DND-41 (cell line): ENCODE data around the gene FAM222A.

Experiments
- ATAC-seq: fragments of 200-7000 bp; cut with Tn5 transposase; 3 replicates; pipeline ENCODE4 v1.9.1; 2021; ENCODE audit warnings: low read depth; ENCODE audit not compliant: insufficient read depth
- DNase-seq: peaks from one replicate; pipeline ENCODE4 v3.0.0-alpha.2; 2020
- H2AFZ ChIP-seq: 2 replicates; pipeline ENCODE4 v1.6.0; 2012; ENCODE audit warnings: low read depth, low read length
- H3K27ac ChIP-seq: 2 replicates; pipeline ENCODE4 v1.5.1; 2012; ENCODE audit warnings: low read length, inconsistent platforms
- H3K27me3 ChIP-seq: fragments of 200-600 bp; sonication (generic); 2 replicates; pipeline ENCODE4 v1.6.0; 2012; ENCODE audit warnings: low read length, mild to moderate bottlenecking, inconsistent platforms; ENCODE audit not compliant: insufficient read depth, poor library complexity
- H3K36me3 ChIP-seq: 2 replicates; pipeline ENCODE4 v1.5.1; 2012; ENCODE audit warnings: low read length, inconsistent platforms; ENCODE audit not compliant: insufficient read depth
- H3K4me1 ChIP-seq: 2 replicates; pipeline ENCODE4 v1.5.1; 2012; ENCODE audit warnings: mild to moderate bottlenecking, low read length; ENCODE audit not compliant: insufficient read depth
- H3K4me2 ChIP-seq: 2 replicates; pipeline ENCODE4 v1.6.0; 2012; ENCODE audit warnings: mild to moderate bottlenecking, moderate library complexity, low read length, inconsistent platforms; ENCODE audit not compliant: insufficient read depth
- H3K4me3 ChIP-seq, 2 experiments: fragments of 200-600 bp in 1 of 2; shearing (Covaris generic) in 1 of 2; 2 replicates each; pipeline ENCODE4 v1.5.1; 2012 to 2016; ENCODE audit warnings: inconsistent platforms in 2 of 2, low read length in 2 of 2, mild to moderate bottlenecking in 2 of 2, low read depth in 1 of 2, moderate library complexity in 1 of 2
- H3K79me2 ChIP-seq: 2 replicates; pipeline ENCODE4 v1.6.0; 2012; ENCODE audit warnings: low read length, inconsistent platforms; ENCODE audit not compliant: insufficient read depth
- H3K9ac ChIP-seq: 2 replicates; pipeline ENCODE4 v1.6.0; 2012; ENCODE audit warnings: low read depth, mild to moderate bottlenecking, inconsistent platforms, low read length, moderate library complexity
- H3K9me3 ChIP-seq: 2 replicates; pipeline ENCODE4 v1.5.1; 2012; ENCODE audit warnings: low read length, moderate library complexity, mild to moderate bottlenecking, inconsistent platforms; ENCODE audit not compliant: insufficient read depth, severe bottlenecking
- H4K20me1 ChIP-seq: 2 replicates; pipeline ENCODE4 v1.6.0; 2012; ENCODE audit warnings: low read length; ENCODE audit not compliant: insufficient read depth
- EZH2 ChIP-seq: IDR thresholded peaks from 3 replicates; pipeline ENCODE4 v1.6.1; 2012; ENCODE audit warnings: borderline replicate concordance, low read depth, mild to moderate bottlenecking, moderate library complexity, low read length, inconsistent platforms; ENCODE audit not compliant: severe bottlenecking
- TF ChIP-seq, protein P1 (sequence below): IDR thresholded peaks from 2 replicates; pipeline ENCODE4 v1.5.1; 2012; ENCODE audit warnings: borderline replicate concordance, low read length, moderate library complexity, mild to moderate bottlenecking; ENCODE audit not compliant: poor library complexity, severe bottlenecking; ENCODE audit errors: extremely low read depth

FAM222A gene

DNA sequence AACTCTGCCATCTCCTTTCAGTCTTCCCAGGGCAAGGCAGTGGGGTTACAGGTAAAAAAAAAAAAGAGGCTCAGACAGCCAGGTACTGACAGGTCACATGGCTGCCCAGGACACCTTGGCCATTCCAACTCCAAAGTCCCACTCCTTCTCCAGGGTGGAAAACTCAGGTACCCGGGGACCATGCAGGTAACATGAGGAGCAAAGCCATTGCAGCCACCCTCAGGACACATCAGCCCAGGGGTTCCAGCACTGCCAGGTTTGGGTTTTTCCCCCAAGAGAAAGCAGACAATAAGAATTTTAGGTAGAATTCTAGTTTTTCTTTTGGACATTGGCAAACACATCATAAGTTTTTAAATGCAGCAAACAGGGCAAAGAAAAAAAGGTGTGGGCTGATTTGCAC, 15.3 kb downstream of the FAM222A start:
- DNase-seq (no peak), ATAC-seq (no peak)
- Histone ChIP-seq H2AFZ (no peak overlapping the region), H4K20me1 (peaks cover 19% of the 10 kb centered on the region), H3K36me3 (no peaks in the 10 kb centered on the region), H3K79me2 (no peaks in the 10 kb centered on the region), H3K9ac (no peak overlapping the region), H3K9me3 (no peaks in the 10 kb centered on the region), H3K27ac (no peak overlapping the region), H3K27me3 (no peaks in the 10 kb centered on the region), H3K4me2 (no peak overlapping the region), H3K4me3 (no peak overlapping the region), H3K4me1 (no peaks in the 10 kb centered on the region)
- no peak for TF ChIP-seq EZH2
- TF ChIP-seq, protein P1, sequence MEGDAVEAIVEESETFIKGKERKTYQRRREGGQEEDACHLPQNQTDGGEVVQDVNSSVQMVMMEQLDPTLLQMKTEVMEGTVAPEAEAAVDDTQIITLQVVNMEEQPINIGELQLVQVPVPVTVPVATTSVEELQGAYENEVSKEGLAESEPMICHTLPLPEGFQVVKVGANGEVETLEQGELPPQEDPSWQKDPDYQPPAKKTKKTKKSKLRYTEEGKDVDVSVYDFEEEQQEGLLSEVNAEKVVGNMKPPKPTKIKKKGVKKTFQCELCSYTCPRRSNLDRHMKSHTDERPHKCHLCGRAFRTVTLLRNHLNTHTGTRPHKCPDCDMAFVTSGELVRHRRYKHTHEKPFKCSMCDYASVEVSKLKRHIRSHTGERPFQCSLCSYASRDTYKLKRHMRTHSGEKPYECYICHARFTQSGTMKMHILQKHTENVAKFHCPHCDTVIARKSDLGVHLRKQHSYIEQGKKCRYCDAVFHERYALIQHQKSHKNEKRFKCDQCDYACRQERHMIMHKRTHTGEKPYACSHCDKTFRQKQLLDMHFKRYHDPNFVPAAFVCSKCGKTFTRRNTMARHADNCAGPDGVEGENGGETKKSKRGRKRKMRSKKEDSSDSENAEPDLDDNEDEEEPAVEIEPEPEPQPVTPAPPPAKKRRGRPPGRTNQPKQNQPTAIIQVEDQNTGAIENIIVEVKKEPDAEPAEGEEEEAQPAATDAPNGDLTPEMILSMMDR, result no peak

DNA sequence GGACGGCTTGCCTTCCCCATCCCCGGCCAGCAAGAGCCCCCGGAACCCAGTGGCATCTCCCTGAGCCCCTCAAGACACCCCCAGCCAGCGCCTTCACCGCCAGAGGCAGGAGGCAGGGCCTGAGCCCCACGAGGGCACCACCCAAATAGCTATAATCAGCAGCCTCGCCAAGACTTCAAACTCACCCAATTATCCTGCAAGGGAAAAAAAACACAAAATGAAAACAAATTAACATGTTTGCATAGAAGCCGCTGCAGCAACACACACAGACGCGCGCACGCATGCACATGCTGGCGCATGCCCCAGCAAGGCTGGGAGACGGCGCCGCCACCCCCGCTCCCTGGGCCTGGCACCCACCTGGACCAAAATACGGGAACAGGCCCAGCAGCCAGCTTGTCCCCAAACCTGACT, 15.8 kb downstream of the FAM222A start:
- TF ChIP-seq EZH2, result no peak
- TF ChIP-seq, protein P1, result no peak
- H3K4me3 ChIP-seq, result no peak overlapping the region
- H4K20me1 ChIP-seq, result peaks cover 19% of the 10 kb centered on the region
- no peak for ATAC-seq
- no peaks in the 10 kb centered on the region for H3K27me3 ChIP-seq
- no peak for DNase-seq
- no peak overlapping the region for H3K9ac ChIP-seq
- H3K4me1 ChIP-seq, result no peaks in the 10 kb centered on the region
- no peak overlapping the region for H3K4me2 ChIP-seq
- H3K36me3 ChIP-seq, result no peaks in the 10 kb centered on the region
- no peak overlapping the region for H2AFZ ChIP-seq
- no peaks in the 10 kb centered on the region for H3K79me2 ChIP-seq
- no peak overlapping the region for H3K27ac ChIP-seq
- no peaks in the 10 kb centered on the region for H3K9me3 ChIP-seq

DNA sequence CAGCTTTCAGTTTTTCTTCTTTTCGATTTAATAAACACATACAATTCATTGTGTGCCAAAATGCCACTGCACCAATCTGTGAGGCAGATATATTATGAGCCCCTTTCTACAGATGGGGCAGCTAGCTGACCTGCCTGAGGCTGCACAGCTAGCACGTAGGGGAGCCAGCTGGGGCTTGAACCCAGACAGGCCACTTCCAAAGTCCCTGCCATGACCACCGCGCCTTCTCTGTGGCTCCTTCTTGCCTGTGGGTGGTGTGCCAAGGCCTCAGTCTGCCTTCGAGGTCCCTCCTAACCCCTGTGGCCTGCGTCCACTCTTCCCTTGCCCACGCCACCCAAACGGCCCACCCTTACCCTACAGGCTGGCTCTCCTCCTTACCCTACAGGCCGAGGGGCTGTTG, 16.2 kb downstream of the FAM222A start:
- Histone ChIP-seq H3K79me2 (no peaks in the 10 kb centered on the region), H3K4me3 (no peak overlapping the region), H3K4me1 (no peaks in the 10 kb centered on the region), H2AFZ (no peak overlapping the region), H3K27ac (no peak overlapping the region), H3K9me3 (no peaks in the 10 kb centered on the region), H3K9ac (no peak overlapping the region), H3K27me3 (no peaks in the 10 kb centered on the region), H4K20me1 (peaks cover 19% of the 10 kb centered on the region), H3K36me3 (no peaks in the 10 kb centered on the region), H3K4me2 (no peak overlapping the region)
- no peak for TF ChIP-seq EZH2
- TF ChIP-seq, protein P1, result no peak
- no peak for DNase-seq
- no peak for ATAC-seq
